Mammary epithelial cell (primary cell): Measurements from ENCODE around the gene CBX5.

ENCODE experiments used
- CTCF ChIP-seq, 2 donors: IDR thresholded peaks in 1 of 2; conservative IDR thresholded peaks in 1 of 2; 2 replicates each; pipeline ENCODE4 v1.5.1; 2011 to 2012; ENCODE audit warnings: inconsistent platforms in 2 of 2, low read length in 2 of 2, mild to moderate bottlenecking in 2 of 2, control low read depth in 1 of 2, low read depth in 1 of 2; ENCODE audit not compliant: insufficient read depth in 1 of 2; ENCODE audit errors: extremely low read depth in 1 of 2
- EZH2 ChIP-seq: IDR thresholded peaks from 2 replicates; pipeline ENCODE4 v1.6.1; 2012; ENCODE audit warnings: low read length, inconsistent platforms, borderline replicate concordance

- TF ChIP-seq CTCF (conservative IDR thresholded peaks at IDR 0.05 in 1 of 2, IDR thresholded peaks at IDR 0.05 in 1 of 2; ENCODE audit: extremely low read depth in 1 of 2, insufficient read depth in 1 of 2, low read depth in 1 of 2, low read length in 2 of 2) (no peak), EZH2 (no peak)
Measured at GRCh38 chr12:54182981-54183380, 96.9 kb downstream of the CBX5 start.
